Hepatic stellate cell (primary cell): ENCODE measurements around the gene RAB35.

ENCODE experiments used
- DNase-seq: peaks from one replicate; pipeline ENCODE4 v3.0.0; 2011; ENCODE audit warnings: low spot score

RAB35 gene

GRCh38 chr12:120132863-120133385 lies 16.4 kb upstream of the RAB35 start:
- no peak for DNase-seq

- no peak for DNase-seq
These were observed 15.7 kb upstream of the RAB35 start for GRCh38 chr12:120132054-120132836.

- no peak for DNase-seq
These were observed 14.6 kb upstream of the RAB35 start for GRCh38 chr12:120131116-120131515.

- no peak for DNase-seq
These were observed 13.5 kb upstream of the RAB35 start for GRCh38 chr12:120130011-120130410.

- no peak for DNase-seq
These were observed 10.1 kb upstream of the RAB35 start for GRCh38 chr12:120126635-120127005.

- peak; percentile 47 for DNase-seq
These were observed 9.5 kb upstream of the RAB35 start for GRCh38 chr12:120125792-120126634.

- DNase-seq, result no peak
These were observed 8.5 kb upstream of the RAB35 start for GRCh38 chr12:120125029-120125428.

GRCh38 chr12:120121766-120122293 lies 5.3 kb upstream of the RAB35 start:
- no peak for DNase-seq

- no peak for DNase-seq
These were observed 4.8 kb upstream of the RAB35 start for GRCh38 chr12:120121343-120121742.

- peak; percentile 50 for DNase-seq
These were observed 2.9 kb upstream of the RAB35 start for GRCh38 chr12:120119271-120119973.

- peak; percentile 61 for DNase-seq
These were observed 1.9 kb upstream of the RAB35 start for GRCh38 chr12:120118321-120119061.

GRCh38 chr12:120117961-120118320 lies 1.4 kb upstream of the RAB35 start:
- no peak for DNase-seq

- DNase-seq, result peak; percentile 100
These were observed 469 bp upstream of the RAB35 start for GRCh38 chr12:120116792-120117651.

- peak; percentile 68 for DNase-seq
These were observed 687 bp downstream of the RAB35 start for GRCh38 chr12:120115692-120116440.

GRCh38 chr12:120115066-120115465 lies 1.5 kb downstream of the RAB35 start:
- DNase-seq, result no peak

GRCh38 chr12:120110550-120111501 lies 5.7 kb downstream of the RAB35 start:
- DNase-seq, result no peak

GRCh38 chr12:120109570-120110267 lies 6.8 kb downstream of the RAB35 start:
- DNase-seq, result no peak

- no peak for DNase-seq
These were observed 10.4 kb downstream of the RAB35 start for GRCh38 chr12:120106151-120106550.
